HEK293 (cell line): ENCODE data around the gene CDCA7.

ENCODE experiments used
- FEZF1 ChIP-seq: fragments of 450-650 bp; formaldehyde crosslinking; IDR thresholded peaks from 2 replicates; pipeline ENCODE4 v1.5.1; 2016; ENCODE audit warnings: missing biosample characterization, missing genetic modification characterization
- GLIS2 ChIP-seq: fragments of 450-650 bp; formaldehyde crosslinking; IDR thresholded peaks from 2 replicates; pipeline ENCODE4 v1.5.1; 2016; ENCODE audit warnings: missing biosample characterization, missing genetic modification characterization
- IKZF3 ChIP-seq: fragments of 450-650 bp; IDR thresholded peaks from 2 replicates; pipeline ENCODE4 v1.5.0; 2018; ENCODE audit warnings: missing biosample characterization, mild to moderate bottlenecking, missing genetic modification characterization, moderate library complexity
- KLF1 ChIP-seq: fragments of 450-650 bp; formaldehyde crosslinking; IDR thresholded peaks from 2 replicates; pipeline ENCODE4 v1.5.1; 2016; ENCODE audit warnings: missing biosample characterization, missing genetic modification characterization
- KLF7 ChIP-seq: fragments of 450-650 bp; formaldehyde crosslinking; IDR thresholded peaks from 2 replicates; pipeline ENCODE4 v1.5.1; 2016; ENCODE audit warnings: missing biosample characterization, missing genetic modification characterization, borderline replicate concordance
- MYNN ChIP-seq: fragments of 450-650 bp; formaldehyde crosslinking; IDR thresholded peaks from 2 replicates; pipeline ENCODE4 v1.5.1; 2016; ENCODE audit warnings: missing biosample characterization, missing genetic modification characterization, borderline replicate concordance
- SALL2 ChIP-seq: fragments of 450-650 bp; formaldehyde crosslinking; IDR thresholded peaks from 2 replicates; pipeline ENCODE4 v1.5.0; 2017; ENCODE audit warnings: missing biosample characterization, mild to moderate bottlenecking, missing genetic modification characterization, borderline replicate concordance
- SP2 ChIP-seq: fragments of 450-650 bp; formaldehyde crosslinking; IDR thresholded peaks from 2 replicates; pipeline ENCODE4 v1.5.1; 2016; ENCODE audit warnings: missing biosample characterization, missing genetic modification characterization
- ZBTB48 ChIP-seq: fragments of 450-650 bp; formaldehyde crosslinking; IDR thresholded peaks from 2 replicates; pipeline ENCODE4 v1.5.1; 2016; ENCODE audit warnings: missing biosample characterization, missing genetic modification characterization
- ZIC2 ChIP-seq: fragments of 450-650 bp; formaldehyde crosslinking; IDR thresholded peaks from 2 replicates; pipeline ENCODE4 v1.5.1; 2016; ENCODE audit warnings: missing biosample characterization, missing genetic modification characterization
- ZNF184 ChIP-seq: fragments of 450-650 bp; IDR thresholded peaks from 2 replicates; pipeline ENCODE4 v1.5.1; 2018; ENCODE audit warnings: missing biosample characterization, mild to moderate bottlenecking, missing genetic modification characterization
- ZNF2 ChIP-seq: fragments of 450-650 bp; formaldehyde crosslinking; IDR thresholded peaks from 2 replicates; pipeline ENCODE4 v1.5.1; 2016; ENCODE audit warnings: missing biosample characterization, missing genetic modification characterization
- ZNF311 ChIP-seq: fragments of 450-650 bp; formaldehyde crosslinking; IDR thresholded peaks from 2 replicates; pipeline ENCODE4 v1.5.1; 2017; ENCODE audit warnings: missing biosample characterization, missing genetic modification characterization, borderline replicate concordance
- ZNF350 ChIP-seq: fragments of 450-650 bp; formaldehyde crosslinking; IDR thresholded peaks from 2 replicates; pipeline ENCODE4 v1.5.0; 2017; ENCODE audit warnings: missing biosample characterization, mild to moderate bottlenecking, missing genetic modification characterization
- ZNF626 ChIP-seq: fragments of 450-650 bp; sonication (Bioruptor Pico); formaldehyde crosslinking; IDR thresholded peaks from 2 replicates; pipeline ENCODE4 v1.5.1; 2018; ENCODE audit warnings: missing biosample characterization, missing genetic modification characterization, inconsistent platforms
- ZNF660 ChIP-seq: fragments of 450-650 bp; IDR thresholded peaks from 2 replicates; pipeline ENCODE4 v1.5.1; 2018; ENCODE audit warnings: missing biosample characterization, mild to moderate bottlenecking, missing genetic modification characterization
- ZNF768 ChIP-seq: fragments of 450-650 bp; formaldehyde crosslinking; IDR thresholded peaks from 2 replicates; pipeline ENCODE4 v1.5.1; 2018; ENCODE audit warnings: missing biosample characterization, mild to moderate bottlenecking, missing genetic modification characterization
- ZNF843 ChIP-seq: fragments of 450-650 bp; formaldehyde crosslinking; IDR thresholded peaks from 2 replicates; pipeline ENCODE4 v1.5.1; 2016; ENCODE audit warnings: missing biosample characterization, missing genetic modification characterization
- TF ChIP-seq, protein P1 (sequence below): fragments of 450-650 bp; formaldehyde crosslinking; IDR thresholded peaks from 2 replicates; pipeline ENCODE4 v1.5.1; 2016; ENCODE audit warnings: missing biosample characterization, missing genetic modification characterization
- TF ChIP-seq, protein P2 (sequence below): fragments of 450-650 bp; formaldehyde crosslinking; IDR thresholded peaks from 2 replicates; pipeline ENCODE4 v1.5.1; 2016; ENCODE audit warnings: missing biosample characterization, missing genetic modification characterization
- TF ChIP-seq, protein P3 (sequence below): fragments of 450-650 bp; formaldehyde crosslinking; IDR thresholded peaks from 2 replicates; pipeline ENCODE4 v1.5.1; 2016; ENCODE audit warnings: missing biosample characterization, missing genetic modification characterization
- TF ChIP-seq, protein P4 (sequence below): fragments of 450-650 bp; formaldehyde crosslinking; IDR thresholded peaks from 2 replicates; pipeline ENCODE4 v1.5.1; 2017; ENCODE audit warnings: missing biosample characterization, missing genetic modification characterization
- TF ChIP-seq, protein P5 (sequence below): fragments of 450-650 bp; formaldehyde crosslinking; conservative IDR thresholded peaks from 2 replicates; pipeline ENCODE4 v1.5.1; 2016; ENCODE audit warnings: low read depth, missing biosample characterization, missing genetic modification characterization
- TF ChIP-seq, protein P6 (sequence below): fragments of 450-650 bp; formaldehyde crosslinking; IDR thresholded peaks from 2 replicates; pipeline ENCODE4 v1.5.1; 2016; ENCODE audit warnings: missing biosample characterization, missing genetic modification characterization

CDCA7 gene

DNA sequence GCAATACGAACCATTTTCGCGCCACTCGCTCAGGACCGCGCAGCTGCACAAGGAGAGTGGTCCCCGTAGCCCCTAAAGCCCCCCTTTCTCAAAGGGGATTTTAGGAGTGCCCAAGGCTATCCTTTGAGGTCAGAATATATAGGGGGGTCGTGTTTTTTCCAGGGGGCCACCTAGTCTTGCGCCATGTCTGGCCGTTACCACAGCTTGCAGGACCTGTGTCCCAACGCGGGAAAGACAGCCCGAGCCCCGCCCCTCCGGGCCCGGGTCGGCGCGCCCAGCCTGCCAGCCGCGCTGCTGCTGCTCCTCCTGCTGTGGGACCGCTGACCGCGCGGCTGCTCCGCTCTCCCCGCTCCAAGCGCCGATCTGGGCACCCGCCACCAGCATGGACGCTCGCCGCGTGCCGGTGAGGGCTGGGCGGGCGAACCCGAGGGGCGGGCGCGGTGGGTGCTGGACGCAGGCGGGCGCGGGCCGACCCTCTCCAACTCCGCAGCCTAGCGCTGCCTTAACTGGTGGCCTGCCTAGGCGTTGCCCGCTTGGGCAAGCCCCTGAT is at the start of gene CDCA7 (continued):
- TF ChIP-seq, protein P1, sequence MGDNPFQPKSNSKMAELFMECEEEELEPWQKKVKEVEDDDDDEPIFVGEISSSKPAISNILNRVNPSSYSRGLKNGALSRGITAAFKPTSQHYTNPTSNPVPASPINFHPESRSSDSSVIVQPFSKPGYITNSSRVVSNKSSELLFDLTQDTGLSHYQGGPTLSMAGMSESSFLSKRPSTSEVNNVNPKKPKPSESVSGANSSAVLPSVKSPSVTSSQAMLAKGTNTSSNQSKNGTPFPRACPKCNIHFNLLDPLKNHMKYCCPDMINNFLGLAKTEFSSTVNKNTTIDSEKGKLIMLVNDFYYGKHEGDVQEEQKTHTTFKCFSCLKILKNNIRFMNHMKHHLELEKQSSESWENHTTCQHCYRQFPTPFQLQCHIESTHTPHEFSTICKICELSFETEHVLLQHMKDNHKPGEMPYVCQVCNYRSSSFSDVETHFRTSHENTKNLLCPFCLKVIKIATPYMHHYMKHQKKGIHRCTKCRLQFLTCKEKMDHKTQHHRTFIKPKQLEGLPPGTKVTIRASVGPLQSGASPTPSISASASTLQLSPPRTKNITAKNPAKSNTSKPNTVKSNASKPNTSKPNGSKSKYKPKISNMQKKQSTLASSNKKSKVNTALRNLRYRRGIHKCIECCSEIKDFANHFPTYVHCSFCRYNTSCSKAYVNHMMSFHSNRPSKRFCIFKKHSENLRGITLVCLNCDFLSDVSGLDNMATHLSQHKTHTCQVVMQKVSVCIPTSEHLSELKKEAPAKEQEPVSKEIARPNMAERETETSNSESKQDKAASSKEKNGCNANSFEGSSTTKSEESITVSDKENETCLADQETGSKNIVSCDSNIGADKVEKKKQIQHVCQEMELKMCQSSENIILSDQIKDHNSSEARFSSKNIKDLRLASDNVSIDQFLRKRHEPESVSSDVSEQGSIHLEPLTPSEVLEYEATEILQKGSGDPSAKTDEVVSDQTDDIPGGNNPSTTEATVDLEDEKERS, result no peak
- TF ChIP-seq, protein P2, sequence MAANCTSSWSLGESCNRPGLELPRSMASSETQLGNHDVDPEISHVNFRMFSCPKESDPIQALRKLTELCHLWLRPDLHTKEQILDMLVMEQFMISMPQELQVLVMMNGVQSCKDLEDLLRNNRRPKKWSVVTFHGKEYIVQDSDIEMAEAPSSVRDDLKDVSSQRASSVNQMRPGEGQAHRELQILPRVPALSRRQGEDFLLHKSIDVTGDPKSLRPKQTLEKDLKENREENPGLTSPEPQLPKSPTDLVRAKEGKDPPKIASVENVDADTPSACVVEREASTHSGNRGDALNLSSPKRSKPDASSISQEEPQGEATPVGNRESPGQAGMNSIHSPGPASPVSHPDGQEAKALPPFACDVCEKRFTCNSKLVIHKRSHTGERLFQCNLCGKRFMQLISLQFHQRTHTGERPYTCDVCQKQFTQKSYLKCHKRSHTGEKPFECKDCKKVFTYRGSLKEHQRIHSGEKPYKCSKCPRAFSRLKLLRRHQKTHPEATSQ (tag by site-specific recombination), result no peak
- no peak for TF ChIP-seq ZNF768 (tag by site-specific recombination)
- TF ChIP-seq ZBTB48, result no peak
- TF ChIP-seq ZNF184 (tag by site-specific recombination), result no peak
- TF ChIP-seq ZNF311, result no peak
- TF ChIP-seq ZIC2 (tag by site-specific recombination), result peak; percentile 24; the same call in 1 of the 2 replicates
- no peak for TF ChIP-seq SALL2 (tag by site-specific recombination)
- TF ChIP-seq, protein P3, sequence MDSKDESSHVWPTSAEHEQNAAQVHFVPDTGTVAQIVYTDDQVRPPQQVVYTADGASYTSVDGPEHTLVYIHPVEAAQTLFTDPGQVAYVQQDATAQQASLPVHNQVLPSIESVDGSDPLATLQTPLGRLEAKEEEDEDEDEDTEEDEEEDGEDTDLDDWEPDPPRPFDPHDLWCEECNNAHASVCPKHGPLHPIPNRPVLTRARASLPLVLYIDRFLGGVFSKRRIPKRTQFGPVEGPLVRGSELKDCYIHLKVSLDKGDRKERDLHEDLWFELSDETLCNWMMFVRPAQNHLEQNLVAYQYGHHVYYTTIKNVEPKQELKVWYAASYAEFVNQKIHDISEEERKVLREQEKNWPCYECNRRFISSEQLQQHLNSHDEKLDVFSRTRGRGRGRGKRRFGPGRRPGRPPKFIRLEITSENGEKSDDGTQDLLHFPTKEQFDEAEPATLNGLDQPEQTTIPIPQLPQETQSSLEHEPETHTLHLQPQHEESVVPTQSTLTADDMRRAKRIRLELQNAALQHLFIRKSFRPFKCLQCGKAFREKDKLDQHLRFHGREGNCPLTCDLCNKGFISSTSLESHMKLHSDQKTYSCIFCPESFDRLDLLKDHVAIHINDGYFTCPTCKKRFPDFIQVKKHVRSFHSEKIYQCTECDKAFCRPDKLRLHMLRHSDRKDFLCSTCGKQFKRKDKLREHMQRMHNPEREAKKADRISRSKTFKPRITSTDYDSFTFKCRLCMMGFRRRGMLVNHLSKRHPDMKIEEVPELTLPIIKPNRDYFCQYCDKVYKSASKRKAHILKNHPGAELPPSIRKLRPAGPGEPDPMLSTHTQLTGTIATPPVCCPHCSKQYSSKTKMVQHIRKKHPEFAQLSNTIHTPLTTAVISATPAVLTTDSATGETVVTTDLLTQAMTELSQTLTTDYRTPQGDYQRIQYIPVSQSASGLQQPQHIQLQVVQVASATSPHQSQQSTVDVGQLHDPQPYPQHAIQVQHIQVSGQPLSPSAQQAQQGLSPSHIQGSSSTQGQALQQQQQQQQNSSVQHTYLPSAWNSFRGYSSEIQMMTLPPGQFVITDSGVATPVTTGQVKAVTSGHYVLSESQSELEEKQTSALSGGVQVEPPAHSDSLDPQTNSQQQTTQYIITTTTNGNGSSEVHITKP, result peak; percentile 74
- TF ChIP-seq ZNF2, result no peak
- TF ChIP-seq GLIS2 (tag by site-specific recombination), result peak; percentile 75
- TF ChIP-seq ZNF843 (tag by site-specific recombination), result no peak
- TF ChIP-seq MYNN (tag by site-specific recombination), result no peak
- peak; percentile 49 for TF ChIP-seq SP2 (tag by site-specific recombination)
- TF ChIP-seq ZNF350, result peak; percentile 71; the same call in 1 of the 2 replicates
- 0 out of 2 replicates have a peak, but pooled peaks have one; percentile 44 for TF ChIP-seq KLF1 (tag by site-specific recombination)
- peak; percentile 22; the same call in 1 of the 2 replicates for TF ChIP-seq IKZF3 (tag by site-specific recombination)
- TF ChIP-seq, protein P4, sequence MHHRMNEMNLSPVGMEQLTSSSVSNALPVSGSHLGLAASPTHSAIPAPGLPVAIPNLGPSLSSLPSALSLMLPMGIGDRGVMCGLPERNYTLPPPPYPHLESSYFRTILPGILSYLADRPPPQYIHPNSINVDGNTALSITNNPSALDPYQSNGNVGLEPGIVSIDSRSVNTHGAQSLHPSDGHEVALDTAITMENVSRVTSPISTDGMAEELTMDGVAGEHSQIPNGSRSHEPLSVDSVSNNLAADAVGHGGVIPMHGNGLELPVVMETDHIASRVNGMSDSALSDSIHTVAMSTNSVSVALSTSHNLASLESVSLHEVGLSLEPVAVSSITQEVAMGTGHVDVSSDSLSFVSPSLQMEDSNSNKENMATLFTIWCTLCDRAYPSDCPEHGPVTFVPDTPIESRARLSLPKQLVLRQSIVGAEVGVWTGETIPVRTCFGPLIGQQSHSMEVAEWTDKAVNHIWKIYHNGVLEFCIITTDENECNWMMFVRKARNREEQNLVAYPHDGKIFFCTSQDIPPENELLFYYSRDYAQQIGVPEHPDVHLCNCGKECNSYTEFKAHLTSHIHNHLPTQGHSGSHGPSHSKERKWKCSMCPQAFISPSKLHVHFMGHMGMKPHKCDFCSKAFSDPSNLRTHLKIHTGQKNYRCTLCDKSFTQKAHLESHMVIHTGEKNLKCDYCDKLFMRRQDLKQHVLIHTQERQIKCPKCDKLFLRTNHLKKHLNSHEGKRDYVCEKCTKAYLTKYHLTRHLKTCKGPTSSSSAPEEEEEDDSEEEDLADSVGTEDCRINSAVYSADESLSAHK, result 0 out of 2 replicates have a peak, but pooled peaks have one; percentile 49
- TF ChIP-seq KLF7 (tag by site-specific recombination), result peak; percentile 82; the same call in 1 of the 2 replicates
- TF ChIP-seq, protein P5, sequence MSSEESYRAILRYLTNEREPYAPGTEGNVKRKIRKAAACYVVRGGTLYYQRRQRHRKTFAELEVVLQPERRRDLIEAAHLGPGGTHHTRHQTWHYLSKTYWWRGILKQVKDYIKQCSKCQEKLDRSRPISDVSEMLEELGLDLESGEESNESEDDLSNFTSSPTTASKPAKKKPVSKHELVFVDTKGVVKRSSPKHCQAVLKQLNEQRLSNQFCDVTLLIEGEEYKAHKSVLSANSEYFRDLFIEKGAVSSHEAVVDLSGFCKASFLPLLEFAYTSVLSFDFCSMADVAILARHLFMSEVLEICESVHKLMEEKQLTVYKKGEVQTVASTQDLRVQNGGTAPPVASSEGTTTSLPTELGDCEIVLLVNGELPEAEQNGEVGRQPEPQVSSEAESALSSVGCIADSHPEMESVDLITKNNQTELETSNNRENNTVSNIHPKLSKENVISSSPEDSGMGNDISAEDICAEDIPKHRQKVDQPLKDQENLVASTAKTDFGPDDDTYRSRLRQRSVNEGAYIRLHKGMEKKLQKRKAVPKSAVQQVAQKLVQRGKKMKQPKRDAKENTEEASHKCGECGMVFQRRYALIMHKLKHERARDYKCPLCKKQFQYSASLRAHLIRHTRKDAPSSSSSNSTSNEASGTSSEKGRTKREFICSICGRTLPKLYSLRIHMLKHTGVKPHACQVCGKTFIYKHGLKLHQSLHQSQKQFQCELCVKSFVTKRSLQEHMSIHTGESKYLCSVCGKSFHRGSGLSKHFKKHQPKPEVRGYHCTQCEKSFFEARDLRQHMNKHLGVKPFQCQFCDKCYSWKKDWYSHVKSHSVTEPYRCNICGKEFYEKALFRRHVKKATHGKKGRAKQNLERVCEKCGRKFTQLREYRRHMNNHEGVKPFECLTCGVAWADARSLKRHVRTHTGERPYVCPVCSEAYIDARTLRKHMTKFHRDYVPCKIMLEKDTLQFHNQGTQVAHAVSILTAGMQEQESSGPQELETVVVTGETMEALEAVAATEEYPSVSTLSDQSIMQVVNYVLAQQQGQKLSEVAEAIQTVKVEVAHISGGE, result peak; percentile 27; the same call in 1 of the 2 replicates
- 0 out of 2 replicates have a peak, but pooled peaks have one; percentile 4 for TF ChIP-seq FEZF1
- TF ChIP-seq ZNF626 (tag by site-specific recombination), result no peak
- TF ChIP-seq, protein P6, sequence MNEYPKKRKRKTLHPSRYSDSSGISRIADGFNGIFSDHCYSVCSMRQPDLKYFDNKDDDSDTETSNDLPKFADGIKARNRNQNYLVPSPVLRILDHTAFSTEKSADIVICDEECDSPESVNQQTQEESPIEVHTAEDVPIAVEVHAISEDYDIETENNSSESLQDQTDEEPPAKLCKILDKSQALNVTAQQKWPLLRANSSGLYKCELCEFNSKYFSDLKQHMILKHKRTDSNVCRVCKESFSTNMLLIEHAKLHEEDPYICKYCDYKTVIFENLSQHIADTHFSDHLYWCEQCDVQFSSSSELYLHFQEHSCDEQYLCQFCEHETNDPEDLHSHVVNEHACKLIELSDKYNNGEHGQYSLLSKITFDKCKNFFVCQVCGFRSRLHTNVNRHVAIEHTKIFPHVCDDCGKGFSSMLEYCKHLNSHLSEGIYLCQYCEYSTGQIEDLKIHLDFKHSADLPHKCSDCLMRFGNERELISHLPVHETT (tag by site-specific recombination), result peak; percentile 71
- no peak; the same call in 1 of the 2 replicates for TF ChIP-seq ZNF660
